GM21367 (cell line): ENCODE data around the gene GPR68.
"Not testable (repeated sequence)": the region's sequence is repeated elsewhere in the genome, so short reads cannot be mapped to it uniquely, and the experiment has no call there.

Experiments
- ATAC-seq: cut with Tn5 transposase; IDR thresholded peaks from one replicate; pipeline ENCODE4 v1.9.1; 2021; ENCODE audit not compliant: unreplicated experiment

Gene GPR68

DNA sequence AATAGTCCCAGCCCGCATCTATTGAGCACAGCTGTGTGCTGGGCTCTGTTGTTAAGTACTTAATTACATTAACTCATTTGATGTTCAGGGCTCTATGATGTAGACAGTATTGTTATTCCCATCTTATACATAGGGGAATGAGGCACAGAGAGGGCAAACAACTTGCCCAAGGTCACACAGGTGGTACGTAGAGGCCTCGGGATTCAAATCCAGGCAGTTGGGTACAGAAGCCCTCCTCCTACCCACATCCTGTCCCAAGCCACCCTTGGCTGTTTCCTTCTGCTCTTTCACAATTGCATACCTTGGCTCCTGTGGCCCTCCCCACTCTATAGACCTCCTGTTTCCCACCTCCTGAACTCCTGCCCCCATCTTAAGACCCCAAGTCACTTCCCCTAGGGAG, 10.0 kb upstream of the GPR68 start:
- no peak for ATAC-seq

DNA sequence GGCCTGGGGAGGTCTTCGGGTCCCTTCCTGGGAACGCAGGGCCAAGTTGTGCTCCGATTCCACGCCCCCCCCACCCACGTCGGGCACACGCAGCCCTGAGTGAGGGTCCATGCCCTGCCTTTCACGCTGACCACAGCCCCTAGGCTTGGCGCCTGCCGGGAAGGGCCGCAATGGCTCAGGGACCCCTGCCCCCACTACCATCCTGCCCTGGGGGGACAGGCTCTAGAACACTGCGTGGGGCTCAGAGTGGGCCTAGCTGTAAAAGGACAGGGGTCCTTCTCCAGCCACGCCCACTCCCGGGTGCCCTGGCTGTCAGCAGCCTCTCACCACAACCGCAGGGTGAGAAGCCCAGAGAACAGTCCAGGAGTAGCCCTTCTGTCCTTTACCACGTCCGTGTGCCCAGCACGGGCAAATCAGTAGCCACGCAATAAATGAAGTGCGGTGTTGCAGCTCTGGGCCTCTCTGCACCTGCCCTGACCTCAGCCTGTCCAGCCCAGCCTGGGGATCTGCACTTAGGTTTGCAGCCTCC, 9.4 kb upstream of the GPR68 start:
- no peak for ATAC-seq

DNA sequence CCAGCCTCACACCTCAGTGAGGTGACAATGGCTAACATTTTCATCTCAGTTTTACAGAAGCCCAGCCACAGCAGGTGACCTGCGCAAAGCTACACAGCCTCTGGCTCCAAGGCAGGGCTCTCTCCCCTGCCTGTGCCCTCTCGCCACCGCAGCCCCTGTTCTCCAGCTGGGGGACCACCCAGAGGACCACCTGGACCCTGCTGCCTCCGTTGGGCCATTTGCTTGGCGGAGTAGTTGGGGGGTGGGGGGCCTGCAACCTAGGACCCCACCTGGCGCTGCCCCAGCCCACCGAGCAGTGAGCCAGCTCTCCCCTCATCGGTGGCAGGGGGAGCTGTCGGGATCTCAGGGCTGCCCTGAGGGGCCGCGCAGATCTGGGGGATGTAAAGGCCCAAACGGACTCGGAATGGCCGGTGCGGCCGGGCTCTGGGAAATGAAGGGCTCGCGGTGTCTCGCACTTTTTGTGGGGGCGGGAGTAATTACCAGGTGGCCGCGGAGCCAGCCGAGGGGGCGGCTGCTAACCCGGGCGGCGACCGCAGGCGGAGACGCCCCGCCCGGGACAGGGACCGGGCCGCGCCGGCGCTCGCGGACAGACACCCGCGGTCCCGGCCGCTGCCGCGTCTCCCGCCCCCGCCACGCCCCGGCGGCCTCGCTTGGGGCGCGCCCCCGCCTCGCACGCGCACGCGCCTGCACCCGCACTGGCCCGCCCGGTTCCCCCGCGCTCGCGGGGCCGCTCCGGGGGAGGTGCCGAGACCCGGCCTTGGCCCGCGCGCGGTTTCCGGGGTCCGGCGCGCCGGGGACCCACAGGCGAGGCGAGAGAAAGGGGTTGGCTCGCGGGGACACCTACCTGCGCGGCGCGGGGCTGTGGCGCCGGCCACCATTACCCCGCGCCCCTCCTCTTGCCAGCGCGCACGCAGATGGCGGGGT, 8.6 kb upstream of the GPR68 start:
- ATAC-seq = no peak

DNA sequence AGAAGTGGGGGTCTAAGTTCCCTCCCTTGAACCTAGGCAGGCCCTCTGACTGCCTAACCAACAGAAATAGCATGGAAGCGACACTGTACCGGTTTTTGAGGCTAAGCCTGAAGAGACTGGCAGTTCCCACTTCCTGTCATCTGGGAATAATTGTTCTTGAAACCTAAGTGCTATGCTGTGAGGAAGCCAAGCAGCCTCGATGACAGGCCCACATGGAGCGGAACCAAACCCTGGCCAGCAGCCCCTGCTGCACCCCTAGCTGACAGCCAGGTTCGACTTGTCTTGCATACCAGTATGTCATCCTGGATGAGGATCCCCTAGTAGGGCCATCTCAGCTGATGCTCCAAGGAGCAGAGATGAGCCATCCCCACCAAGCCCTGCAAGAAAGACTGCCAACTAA, 6.4 kb upstream of the GPR68 start:
- no peak for ATAC-seq

DNA sequence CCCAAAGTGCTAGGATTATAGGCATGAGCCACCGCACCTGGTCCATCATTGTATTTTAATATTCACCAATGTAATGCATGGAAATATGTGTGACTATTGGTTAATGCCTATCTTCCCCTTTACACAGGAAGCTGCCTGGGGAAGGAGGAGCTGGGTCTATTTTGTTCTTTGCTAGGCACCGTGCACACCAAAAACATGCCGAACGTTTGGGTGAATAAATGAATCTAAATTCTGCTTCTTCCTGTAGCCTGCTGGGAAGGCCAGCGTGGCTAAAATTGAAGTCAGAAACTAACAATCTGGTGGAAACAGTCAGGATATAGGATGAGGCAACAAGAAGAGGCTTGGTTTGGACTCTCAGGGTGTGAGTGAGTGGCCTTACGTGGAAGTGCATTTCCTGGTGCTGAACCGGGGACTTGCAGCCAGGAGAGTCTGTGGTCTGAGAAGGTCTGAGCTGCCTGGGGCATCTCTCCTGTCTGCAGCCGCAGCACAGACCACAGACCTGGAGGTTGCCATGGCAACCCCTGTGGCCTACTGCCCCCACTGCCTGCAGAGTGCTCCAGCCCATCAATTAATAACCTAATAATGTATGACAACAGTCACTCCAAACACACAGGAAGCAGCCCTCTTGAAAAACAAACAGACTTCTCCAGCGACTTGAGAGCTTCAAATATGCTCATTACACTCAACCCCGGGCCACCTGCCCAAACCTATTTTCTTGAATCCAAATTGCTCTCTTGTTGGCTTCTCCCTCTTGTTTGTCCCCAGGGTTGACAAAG, 5.5 kb upstream of the GPR68 start:
- ATAC-seq = peak; percentile 79

DNA sequence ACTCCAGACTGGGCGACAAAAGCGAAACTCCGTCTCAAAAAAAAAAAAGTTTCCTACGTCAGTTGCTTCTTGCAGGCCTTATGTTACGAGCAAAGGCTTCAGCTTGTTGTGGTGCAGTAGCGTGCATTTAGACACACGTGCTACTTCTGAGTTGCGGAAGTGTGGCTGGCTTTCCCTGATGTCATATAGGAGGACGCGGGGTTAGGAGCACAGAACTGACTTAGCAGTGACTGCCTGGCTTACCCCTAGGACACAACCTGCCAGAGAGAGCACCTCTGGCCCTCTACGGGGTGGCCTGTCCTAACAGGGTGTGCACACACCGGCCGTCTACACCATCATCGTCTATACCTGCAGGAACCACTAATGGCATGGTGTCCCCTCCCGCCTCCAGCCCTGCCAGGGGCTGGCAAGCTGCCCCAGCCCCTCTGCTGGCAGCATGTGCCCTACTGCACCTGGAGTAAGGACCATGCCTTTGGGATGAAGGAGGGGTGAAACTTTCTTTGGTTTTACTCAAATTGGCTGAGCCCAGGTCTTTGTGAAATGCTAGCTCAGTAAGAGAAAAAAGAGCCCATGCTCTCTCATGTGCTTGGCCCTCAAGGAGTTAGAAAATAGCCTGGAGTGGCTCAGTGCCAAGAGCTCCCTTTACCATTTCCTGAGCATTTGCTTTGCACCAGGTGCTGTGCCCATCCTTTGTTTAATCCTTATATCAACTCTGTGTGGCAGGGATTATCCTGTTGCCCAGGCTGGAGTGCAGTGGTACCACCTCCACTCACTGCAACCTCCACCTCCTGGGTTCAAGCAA, 1.7 kb upstream of the GPR68 start:
- ATAC-seq = no peak

DNA sequence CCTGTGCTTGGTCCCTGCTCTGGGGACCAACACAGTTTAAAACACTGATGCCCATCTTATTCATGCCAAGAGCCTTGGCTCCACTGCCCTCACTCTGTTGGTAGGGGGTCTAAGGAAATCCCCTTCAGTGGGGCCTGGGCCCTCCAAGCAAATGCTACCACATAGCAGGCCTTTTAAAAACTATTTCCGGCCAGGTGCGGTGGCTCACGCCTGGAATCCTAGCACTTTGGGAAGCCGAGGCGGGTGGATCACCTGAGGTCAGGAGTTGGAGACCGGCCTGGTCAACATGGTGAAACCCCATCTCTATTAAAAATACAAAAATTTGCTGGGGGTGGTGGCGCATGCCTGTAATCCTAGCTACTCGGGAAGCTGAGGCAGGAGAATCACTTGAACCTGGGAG, 1.1 kb upstream of the GPR68 start:
- not testable (repeated sequence) for ATAC-seq

DNA sequence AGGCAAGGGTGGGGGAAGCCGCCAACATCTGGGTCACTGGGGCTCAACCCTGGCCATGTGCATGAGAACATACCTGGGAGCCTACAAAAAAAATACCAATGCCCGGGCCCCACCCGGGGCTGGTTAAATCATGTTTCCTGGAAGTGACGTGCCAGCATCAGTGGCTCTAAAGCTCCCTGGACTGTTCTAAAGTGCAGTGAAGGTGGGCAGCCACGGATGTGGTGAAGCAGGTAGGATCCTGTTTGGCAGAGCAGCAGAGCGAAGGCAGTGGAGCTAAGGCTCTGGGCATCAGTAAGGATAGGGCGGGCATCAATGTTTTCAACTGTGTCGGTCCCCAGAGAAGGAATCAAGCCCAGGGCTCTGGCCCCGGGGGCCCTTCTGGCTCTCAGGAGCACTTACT, 525 bp upstream of the GPR68 start:
- no peak for ATAC-seq

DNA sequence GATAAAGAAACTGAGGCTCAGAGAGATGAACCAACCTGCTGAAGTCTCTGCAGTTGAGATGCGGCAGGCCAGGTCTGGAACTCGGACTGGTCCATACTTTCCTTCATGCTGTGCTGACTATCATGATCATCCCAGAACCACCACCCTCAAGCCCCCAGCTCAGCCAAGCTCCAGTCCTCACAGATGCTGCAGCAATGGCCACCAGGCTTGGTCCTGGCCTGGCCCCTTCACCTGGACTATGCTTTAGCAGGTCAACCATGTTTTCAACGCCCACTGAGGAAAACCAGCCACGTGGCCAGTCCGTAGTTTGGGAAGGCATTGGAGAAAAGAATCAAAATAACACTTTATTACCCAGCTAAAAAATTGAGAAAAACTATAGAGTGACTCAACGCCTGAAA, 1.4 kb downstream of the GPR68 start:
- ATAC-seq = no peak

DNA sequence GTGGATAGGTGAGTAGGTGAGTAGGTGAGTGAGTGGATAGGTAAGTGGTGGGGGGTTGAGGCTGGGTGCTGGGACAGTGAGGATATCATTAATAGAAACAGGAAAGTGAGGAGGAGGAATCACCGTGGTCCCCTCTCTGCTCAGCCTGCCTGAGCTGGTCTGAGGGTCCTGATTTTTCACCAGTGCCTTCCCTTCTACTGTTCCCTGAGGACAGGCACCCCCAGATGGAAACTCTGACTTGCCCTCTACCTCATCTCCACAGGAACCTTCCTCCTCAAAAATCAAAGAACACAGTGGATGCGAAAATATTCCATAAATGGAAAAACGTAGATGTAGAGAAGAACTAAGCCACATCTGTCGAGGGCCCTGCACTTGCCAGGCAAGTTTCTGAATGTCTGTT, 1.9 kb downstream of the GPR68 start:
- ATAC-seq = no peak

DNA sequence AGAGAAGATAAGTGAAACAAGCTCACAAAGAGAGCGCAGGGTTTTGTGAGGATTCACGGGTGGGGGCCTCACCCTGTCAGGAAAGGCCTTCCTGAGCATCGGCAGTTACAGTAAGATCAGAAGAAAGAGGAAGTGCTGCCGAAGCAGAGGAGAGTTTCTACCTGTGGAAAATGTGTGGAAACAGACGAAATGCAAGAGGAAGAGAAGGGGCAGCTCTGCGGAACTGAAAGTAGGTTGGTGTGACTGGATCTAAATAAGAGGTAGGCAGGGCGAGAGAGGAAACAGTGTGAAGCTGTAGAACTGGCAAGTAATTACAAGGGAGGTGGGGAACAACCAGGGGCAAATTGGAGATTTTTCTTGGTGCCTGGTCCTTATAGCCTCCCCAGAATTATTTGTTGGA, 2.6 kb downstream of the GPR68 start:
- peak; percentile 50 for ATAC-seq

DNA sequence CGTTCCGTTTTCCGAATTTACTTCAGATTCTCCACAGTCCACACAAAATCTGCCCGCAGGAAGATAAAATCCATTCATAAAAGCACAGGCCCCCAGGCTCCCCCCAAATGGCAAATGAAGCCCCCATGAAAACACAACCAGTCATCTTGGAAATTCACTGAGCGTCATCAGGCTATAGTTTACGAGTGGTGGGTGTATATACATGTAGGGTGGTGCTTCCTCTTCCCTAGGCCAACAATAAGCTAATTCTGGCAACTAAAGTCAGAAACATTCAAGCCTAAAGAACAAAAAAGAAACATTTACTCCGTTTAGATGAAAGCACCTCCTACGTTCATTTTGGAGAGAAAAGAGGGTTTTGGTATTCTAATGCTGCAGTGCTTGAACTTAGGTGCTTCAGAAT, 5.8 kb downstream of the GPR68 start:
- ATAC-seq = no peak

DNA sequence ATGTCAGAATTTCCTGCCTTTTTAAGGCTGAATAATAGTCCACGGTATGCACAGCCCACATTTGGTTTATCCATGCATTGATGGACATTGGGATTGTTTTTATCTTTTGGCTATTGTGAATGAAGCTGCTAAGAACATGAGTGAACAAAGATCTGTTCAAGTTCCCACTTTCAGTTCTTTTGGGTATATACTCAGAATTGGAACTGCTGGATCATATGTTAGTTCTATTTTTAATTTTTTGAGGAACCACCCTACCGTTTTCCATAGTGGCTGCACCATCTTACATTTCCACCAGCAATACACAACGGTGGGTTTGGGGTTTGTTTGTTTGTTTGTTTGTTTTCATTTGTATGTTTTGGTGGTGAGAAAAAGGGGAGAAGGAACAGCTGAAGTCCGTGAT, 6.4 kb downstream of the GPR68 start:
- ATAC-seq = no peak

DNA sequence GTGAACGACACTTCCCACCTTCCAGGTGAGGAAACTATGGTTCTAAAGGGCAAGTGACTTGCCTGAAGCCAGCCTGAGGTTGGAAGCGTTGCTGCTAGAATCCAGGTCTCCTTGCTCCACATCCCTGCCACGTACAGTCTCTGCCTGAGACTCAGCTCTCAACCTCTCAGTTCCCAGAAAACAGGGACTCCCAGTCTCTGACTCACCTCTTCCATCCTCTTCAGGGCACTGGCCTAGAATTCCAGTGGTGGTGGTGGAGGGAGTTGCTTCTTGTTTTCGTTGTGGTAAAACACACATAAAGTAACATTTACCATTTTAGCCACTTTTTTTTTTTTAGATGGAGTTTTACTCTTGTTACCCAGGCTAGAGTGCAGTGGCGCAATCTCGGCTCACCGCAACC, 7.3 kb downstream of the GPR68 start:
- ATAC-seq = no peak

DNA sequence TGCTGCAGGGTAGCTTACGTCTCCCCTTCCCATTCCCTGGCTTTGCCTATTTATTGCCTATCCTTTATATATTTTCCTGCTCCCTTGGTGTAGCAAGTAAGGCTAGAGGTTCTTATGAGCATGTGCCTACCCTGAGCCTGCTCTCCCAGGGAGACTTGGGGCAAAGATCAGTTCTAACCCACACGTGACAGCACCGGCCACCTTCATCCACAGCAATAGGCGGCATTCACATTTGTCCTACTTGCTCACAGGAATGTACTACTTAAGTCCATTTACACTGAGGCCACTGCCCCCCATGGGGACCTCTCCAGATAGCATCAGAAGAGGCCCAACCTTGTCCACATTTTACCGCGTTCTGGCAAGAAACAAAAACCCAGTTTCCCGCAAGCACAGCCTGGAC, 8.7 kb downstream of the GPR68 start:
- ATAC-seq = no peak

DNA sequence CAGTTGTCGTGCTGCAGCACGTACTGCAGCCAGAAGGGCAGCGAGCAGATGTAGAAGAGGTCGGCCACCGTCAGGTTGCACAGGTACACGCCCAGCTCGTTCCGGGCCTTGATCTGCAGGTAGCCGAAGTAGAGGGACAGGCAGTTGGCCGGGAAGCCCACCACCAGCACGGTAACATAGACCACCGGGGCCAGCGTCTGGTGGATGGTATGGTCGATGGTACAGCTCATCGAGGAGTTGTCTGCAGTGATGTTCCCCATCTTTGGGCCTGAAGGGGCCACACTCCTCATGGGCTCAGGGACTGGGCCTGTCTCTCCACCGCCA, 9.8 kb downstream of the GPR68 start:
- ATAC-seq = no peak

DNA sequence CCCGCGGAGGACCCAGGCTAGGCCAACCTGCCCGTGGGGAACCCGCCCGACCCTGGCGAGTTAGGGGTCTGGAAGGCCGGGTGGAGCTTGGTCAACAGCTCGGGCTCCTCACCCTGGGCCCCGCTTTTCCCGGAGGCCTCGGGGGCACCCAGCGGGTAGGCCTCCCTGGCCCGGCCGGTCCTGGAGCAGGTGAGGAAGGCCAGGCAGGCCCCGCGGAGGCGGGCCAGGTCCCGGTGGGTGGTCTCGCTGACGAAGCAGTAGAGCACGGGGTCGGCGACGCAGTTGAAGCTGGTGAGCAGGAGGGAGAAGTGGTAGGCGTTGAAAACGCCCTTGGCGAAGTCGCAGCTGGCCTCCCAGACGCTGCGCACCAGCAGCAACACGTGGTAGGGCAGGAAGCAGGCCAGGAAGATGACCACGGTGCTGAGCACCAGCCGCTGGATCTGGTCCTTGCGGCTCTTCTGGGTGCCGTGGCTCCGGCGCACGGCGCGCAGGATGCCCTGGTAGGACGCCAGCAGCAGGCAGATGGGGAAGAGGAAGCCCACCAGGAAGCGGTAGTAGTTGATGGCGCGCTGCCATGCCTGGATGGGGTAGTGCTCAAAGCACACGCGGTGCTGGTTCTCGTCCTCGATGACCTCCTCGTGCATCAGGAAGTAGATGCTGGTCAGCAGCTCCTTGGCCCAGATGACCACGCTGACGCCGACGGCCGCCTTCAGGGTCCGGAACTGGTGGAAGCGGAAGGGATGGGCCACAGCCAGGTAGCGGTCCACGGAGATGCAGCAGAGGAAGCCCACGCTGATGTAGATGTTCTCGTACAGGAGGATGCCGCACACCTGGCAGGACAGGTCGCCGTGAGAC, 10.3 kb downstream of the GPR68 start:
- no peak for ATAC-seq

DNA sequence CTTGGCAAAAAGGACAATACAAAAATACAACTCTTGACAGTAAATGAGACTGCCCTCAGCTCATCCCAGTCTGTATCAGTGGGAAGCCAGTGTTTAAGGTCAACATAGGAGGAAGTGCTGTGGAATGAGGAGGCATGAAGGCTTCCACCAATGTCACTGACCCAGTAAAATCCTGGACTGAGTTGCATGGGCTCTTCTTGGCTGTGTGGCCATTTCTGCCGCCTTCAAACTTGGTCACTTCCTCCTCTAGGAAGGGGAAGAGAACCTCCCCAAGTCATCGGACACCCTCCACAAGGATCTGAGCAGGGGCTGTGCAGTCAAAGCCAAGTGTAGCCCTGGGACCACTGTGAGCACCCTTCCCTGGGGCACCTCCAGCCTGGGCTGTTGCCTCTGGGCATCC, 11.9 kb downstream of the GPR68 start:
- no peak for ATAC-seq

DNA sequence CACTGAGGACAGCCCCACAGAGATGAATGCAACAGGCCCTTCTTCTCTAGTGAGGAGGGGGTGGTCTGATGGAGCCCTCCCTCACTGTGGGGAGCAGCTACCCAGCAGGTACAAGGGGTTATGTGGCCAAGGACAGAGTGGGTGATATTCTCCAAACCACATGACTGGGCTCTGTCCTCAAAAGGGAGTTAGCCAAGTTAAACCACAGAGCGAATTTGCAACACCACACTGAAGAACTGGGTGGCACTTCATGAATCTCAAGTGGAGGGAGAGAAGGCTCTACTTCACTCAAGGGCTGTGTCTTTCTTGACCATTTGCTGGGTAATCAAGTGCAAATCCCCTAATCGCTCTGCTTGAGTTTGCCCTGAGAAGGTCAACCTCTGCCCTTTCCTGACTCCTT, 12.5 kb downstream of the GPR68 start:
- ATAC-seq = no peak

DNA sequence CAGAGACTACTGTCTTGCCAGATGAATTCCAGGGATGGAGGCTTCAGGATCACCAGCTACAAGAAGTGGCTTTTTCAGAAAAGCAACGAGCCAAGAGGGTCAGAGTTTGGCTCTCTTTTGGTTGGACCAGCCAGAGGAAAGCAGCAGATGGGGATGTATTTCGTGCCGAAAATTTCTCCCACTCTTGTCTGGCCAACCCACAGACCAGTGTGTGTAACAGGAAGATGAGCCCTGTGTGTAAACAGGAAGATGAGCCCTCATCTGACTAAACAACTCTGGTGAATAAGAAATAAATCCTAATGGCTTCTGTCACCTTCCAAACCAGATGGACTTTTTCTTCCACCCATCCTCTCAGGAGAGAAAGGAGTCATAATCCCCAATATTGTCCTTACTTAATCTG, 13.1 kb downstream of the GPR68 start:
- ATAC-seq = no peak
